Fibroblast of pulmonary artery (primary cell): ENCODE data around the gene PPIA.
A peak's percentile ranks its signal among the peaks of the same experiment; 100 is the strongest.
"Not testable (repeated sequence)": the region's sequence is repeated elsewhere in the genome, so short reads cannot be mapped to it uniquely, and the experiment has no call there.

Source experiments
- DNase-seq: peaks from one replicate; pipeline ENCODE4 v3.0.0-alpha.2; 2010; ENCODE audit warnings: low read depth
- H3K4me3 ChIP-seq: replicated peaks from 2 replicates; pipeline ENCODE4 v1.5.1; 2011; ENCODE audit warnings: low read depth, mild to moderate bottlenecking, control low read depth, low read length, moderate library complexity
- CTCF ChIP-seq: IDR thresholded peaks from 2 replicates; pipeline ENCODE4 v1.5.1; 2011; ENCODE audit warnings: mild to moderate bottlenecking, control low read depth, low read length, inconsistent platforms; ENCODE audit errors: missing control alignments

The PPIA gene

DNA sequence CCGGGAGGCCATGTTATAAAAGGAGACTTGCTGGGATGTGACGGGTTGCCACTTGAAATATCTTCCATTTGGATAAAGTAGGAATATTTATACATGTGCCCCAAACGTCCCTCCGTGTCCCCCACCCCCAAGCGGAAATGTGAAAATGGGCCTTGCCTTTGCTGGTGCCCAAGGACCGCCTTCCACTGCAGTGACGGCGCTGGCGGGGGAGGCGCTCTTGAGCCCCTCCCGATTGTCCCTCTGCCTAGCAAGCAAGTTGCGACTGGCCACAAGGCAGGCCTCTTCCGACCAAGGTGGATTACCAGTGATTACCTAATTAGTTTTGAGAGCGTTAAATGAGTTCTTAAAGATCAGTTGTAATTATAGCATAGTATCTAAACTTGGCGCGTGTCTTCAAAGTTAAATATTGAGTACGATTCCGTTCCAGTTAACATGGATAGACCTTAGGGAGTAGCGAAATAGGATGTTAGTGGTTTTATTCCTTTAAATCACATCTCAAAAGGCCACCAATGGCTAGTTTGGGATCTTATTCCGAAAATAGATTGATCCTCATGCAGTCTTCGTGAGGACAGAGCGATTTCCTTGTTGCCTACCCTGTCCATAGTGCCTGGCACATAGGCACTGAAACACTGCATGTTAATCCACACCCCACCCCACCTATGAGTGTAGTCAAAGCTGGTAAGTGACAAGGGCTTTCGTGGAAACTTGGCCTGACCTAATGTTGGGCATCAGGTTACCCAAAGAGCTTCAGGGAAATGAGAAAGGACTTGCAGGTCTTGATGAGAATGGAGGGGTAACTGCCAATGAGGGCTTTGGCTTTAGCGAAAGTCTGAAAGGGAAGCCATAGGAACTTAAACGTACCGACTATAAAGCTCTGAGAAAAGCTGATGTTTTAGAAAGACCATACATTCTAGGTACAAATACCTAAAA lies 1.1 kb downstream of the PPIA start:
- peak; percentile 27 for TF ChIP-seq CTCF
- peak overlapping the region; percentile 98 for H3K4me3 ChIP-seq

GRCh38 chr7:44798649-44799305 lies 2.3 kb downstream of the PPIA start:
- peak overlapping the region; percentile 98 for H3K4me3 ChIP-seq
- DNase-seq: peak; percentile 7
- TF ChIP-seq CTCF: no peak

More for the DNA sequence above, 1.1 kb downstream of the PPIA start:
- peak; percentile 87 for DNase-seq

DNA sequence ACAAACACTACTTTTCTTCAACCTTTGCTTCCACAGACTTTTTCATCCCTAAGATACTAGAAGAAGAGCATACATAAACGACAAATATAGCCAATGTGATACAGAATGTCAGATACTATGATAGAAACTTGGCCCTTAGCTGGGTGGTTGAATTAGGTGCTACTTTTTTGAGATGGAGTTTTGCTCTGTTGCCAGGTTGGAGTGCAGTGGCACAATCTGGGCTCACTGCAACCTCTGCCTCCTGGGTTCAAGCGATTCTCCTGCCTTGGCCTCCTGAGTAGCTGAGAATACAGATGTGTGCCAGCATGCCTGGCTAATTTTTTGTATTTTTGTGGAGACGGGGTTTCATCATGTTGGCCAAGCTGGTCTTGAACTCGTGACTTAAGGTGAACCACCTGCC lies 3.5 kb downstream of the PPIA start:
- no peak for DNase-seq
- H3K4me3 ChIP-seq: no peak overlapping the region
- TF ChIP-seq CTCF: no peak

- peak; percentile 22 for DNase-seq
- no peak overlapping the region for H3K4me3 ChIP-seq
- no peak for TF ChIP-seq CTCF
These were observed 5.4 kb downstream of the PPIA start for GRCh38 chr7:44801890-44802289.

DNA sequence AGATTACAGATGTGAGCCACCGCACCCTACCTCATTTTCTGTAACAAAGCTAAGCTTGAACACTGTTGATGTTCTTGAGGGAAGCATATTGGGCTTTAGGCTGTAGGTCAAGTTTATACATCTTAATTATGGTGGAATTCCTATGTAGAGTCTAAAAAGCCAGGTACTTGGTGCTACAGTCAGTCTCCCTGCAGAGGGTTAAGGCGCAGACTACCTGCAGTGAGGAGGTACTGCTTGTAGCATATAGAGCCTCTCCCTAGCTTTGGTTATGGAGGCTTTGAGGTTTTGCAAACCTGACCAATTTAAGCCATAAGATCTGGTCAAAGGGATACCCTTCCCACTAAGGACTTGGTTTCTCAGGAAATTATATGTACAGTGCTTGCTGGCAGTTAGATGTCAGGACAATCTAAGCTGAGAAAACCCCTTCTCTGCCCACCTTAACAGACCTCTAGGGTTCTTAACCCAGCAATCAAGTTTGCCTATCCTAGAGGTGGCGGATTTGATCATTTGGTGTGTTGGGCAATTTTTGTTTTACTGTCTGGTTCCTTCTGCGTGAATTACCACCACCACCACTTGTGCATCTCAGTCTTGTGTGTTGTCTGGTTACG lies 6.0 kb downstream of the PPIA start:
- DNase-seq: no peak
- H3K4me3 ChIP-seq: no peak overlapping the region
- TF ChIP-seq CTCF: no peak

DNA sequence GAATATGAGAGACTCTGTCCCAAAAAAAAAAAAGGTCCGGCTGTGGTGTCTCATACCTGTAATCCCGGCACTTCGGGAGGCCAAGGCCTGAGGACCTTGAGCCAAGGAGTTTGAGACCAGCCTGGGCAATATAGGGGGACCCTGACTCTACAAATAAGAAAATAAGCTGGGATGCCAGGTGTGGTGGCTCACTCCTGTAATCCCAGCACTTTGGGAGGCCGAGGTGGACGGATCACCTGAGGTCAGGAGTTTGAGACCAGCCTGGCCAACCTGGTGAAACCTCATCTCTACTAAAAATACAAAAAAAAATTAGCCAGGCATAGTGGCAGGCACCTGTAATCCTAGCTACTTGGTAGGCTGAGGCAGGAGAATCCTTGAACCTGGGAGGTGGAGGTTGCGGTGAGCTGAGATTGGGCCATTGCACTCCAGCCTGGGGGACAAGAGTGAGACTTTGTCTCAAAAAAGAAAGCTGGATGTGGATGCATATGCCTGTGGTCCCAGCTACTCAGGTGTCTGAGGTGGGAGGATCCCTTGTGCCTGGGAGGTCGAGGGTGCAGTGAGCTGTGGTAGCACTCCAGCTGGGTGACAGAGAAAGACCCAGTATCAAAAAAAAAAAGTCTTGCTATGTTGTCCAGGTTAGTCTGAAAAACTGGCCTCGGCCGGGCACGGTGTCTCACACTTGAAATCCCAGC lies 7.5 kb downstream of the PPIA start:
- not testable (repeated sequence) for DNase-seq

DNA sequence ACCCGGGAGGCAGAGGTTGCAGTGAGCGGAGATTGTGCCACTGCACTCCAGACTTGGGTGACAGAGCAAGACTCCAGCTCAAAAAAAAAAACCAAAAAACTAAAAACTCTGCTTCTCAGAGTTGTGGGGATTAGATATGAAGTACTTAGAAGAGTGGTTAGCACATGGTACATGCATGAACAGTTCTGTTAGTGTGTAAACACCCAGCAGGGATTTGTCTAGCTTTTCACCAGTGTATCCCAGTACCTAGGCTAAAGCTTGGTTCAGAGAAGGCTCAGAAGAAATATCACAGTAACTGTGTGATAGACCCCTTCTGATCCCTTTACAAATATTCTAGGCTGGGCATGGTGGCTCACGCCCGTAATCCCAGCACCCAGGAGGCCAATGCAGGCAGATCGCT lies 9.5 kb downstream of the PPIA start:
- no peak for DNase-seq
- no peak overlapping the region for H3K4me3 ChIP-seq
- TF ChIP-seq CTCF: no peak

More for the DNA sequence above, 7.5 kb downstream of the PPIA start:
- H3K4me3 ChIP-seq: not testable (repeated sequence)
